ENCODE results near the gene TM9SF4.

- TF ChIP-seq CTCF (conservative IDR thresholded peaks at IDR 0.05) (no peak), EZH2 (IDR thresholded peaks at IDR 0.05; ENCODE audit: low read depth) (no peak)
Observed at GRCh38 chr20:32165836-32166545, 56.5 kb downstream of the TM9SF4 start.
